AG08396 (cell line): ENCODE results near the gene MRPS23.

Source experiments
- DNase-seq: peaks from one replicate; pipeline ENCODE4 v3.0.0; 2012; ENCODE audit warnings: low spot score, mixed read lengths

MRPS23 gene

GRCh38 chr17:57838453-57838852 is 11.4 kb downstream of the MRPS23 start:
- DNase-seq = no peak

GRCh38 chr17:57835333-57835900 is 14.4 kb downstream of the MRPS23 start:
- no peak for DNase-seq

- no peak for DNase-seq
These were observed 15.6 kb downstream of the MRPS23 start for GRCh38 chr17:57834146-57834741.

- DNase-seq = peak; percentile 66
These were observed 16.5 kb downstream of the MRPS23 start for GRCh38 chr17:57833179-57833939.

- DNase-seq = no peak
These were observed 17.3 kb downstream of the MRPS23 start for GRCh38 chr17:57832314-57833178.

GRCh38 chr17:57830880-57831279 is 19.0 kb downstream of the MRPS23 start:
- DNase-seq = no peak

GRCh38 chr17:57823469-57824401 is 26.1 kb downstream of the MRPS23 start:
- DNase-seq = no peak

GRCh38 chr17:57819867-57820266 is 30.0 kb downstream of the MRPS23 start:
- no peak for DNase-seq

GRCh38 chr17:57819285-57819684 is 30.6 kb downstream of the MRPS23 start:
- DNase-seq = no peak

- no peak for DNase-seq
These were observed 31.8 kb downstream of the MRPS23 start for GRCh38 chr17:57818066-57818465.

- no peak for DNase-seq
These were observed 32.5 kb downstream of the MRPS23 start for GRCh38 chr17:57817299-57817698.

- DNase-seq = no peak
These were observed 35.4 kb downstream of the MRPS23 start for GRCh38 chr17:57814421-57814820.

GRCh38 chr17:57811638-57812280 is 38.1 kb downstream of the MRPS23 start:
- DNase-seq = no peak

- DNase-seq = peak; percentile 36
These were observed 38.9 kb downstream of the MRPS23 start for GRCh38 chr17:57810721-57811637.

- no peak for DNase-seq
These were observed 40.0 kb downstream of the MRPS23 start for GRCh38 chr17:57809879-57810278.

GRCh38 chr17:57808882-57809281 is 41.0 kb downstream of the MRPS23 start:
- DNase-seq = no peak

GRCh38 chr17:57806167-57806830 is 43.5 kb downstream of the MRPS23 start:
- DNase-seq = no peak

GRCh38 chr17:57803021-57803420 is 46.8 kb downstream of the MRPS23 start:
- no peak for DNase-seq

GRCh38 chr17:57801044-57801711 is 48.7 kb downstream of the MRPS23 start:
- DNase-seq = no peak
